B cell (primary cell): ENCODE results near the gene MMP14. TPM values are rescaled to one million over a fixed set of nuclear protein-coding genes. Genes with fewer than 3 reads are reported as not detected.

Experiments
- ATAC-seq: fragments of 200-7000 bp; cut with Tn5 transposase; one replicate; pipeline ENCODE4 v1.10.0; 2021; ENCODE audit warnings: low read depth, mild to moderate bottlenecking, moderate number of reproducible peaks, moderate library complexity
- CTCF ChIA-PET: fragments of 350-600 bp; sonication (Branson Sonifier 250); formaldehyde crosslinking; loops from one replicate; lab custom pipeline; 2021; ENCODE audit warnings: antibody characterized with exemption, inconsistent platforms; lab: Charles Lee
- POLR2A ChIA-PET: fragments of 350-600 bp; sonication (Branson Sonifier 250); formaldehyde crosslinking; loops from one replicate; lab custom pipeline; 2021; ENCODE audit warnings: antibody characterized with exemption; lab: Charles Lee
- DNase-seq: peaks from one replicate; pipeline ENCODE4 v3.0.0; 2013
- H2AFZ ChIP-seq: 2 replicates; pipeline ENCODE4 v1.6.1; 2012; ENCODE audit warnings: mild to moderate bottlenecking, low read depth, low read length; ENCODE audit not compliant: insufficient read depth, poor library complexity, severe bottlenecking
- H3K27ac ChIP-seq, 2 donors: 1 replicate in 1 of 2; 2 replicates in 1 of 2; pipeline ENCODE4 v1.5.1; 2012 to 2013; ENCODE audit warnings: low read length in 2 of 2, mild to moderate bottlenecking in 2 of 2, moderate library complexity in 1 of 2
- H3K27me3 ChIP-seq, 4 experiments: fragments of 200-600 bp in 1 of 4; sonication (generic) in 1 of 4; replicated peaks in 1 of 4; 1 replicate in 2 of 4; 2 replicates in 2 of 4; pipeline versions ENCODE4 v1.6.1 to v1.7.0; 2013 to 2016; ENCODE audit warnings: low read length in 3 of 4, mild to moderate bottlenecking in 2 of 4, mixed read lengths in 1 of 4, moderate library complexity in 1 of 4; ENCODE audit not compliant: insufficient read depth in 4 of 4, control insufficient read depth in 3 of 4; ENCODE audit errors: control extremely low read depth in 1 of 4
- H3K36me3 ChIP-seq, 2 experiments: replicated peaks in 1 of 2; 1 replicate in 1 of 2; 2 replicates in 1 of 2; pipeline versions ENCODE4 v1.6.1 to v1.7.1; 2013; ENCODE audit warnings: low read length in 1 of 2; ENCODE audit not compliant: insufficient read depth in 2 of 2, control insufficient read depth in 1 of 2; ENCODE audit errors: control extremely low read depth in 1 of 2, extremely low read depth in 1 of 2
- H3K4me1 ChIP-seq, 2 donors: fragments of 200-600 bp in 1 of 2; sonication (generic) in 1 of 2; 1 replicate in 1 of 2; 2 replicates in 1 of 2; pipeline versions ENCODE4 v1.5.1 to v1.6.1; 2013 to 2017; ENCODE audit warnings: low read length in 2 of 2; ENCODE audit not compliant: control insufficient read depth in 2 of 2, insufficient read depth in 2 of 2
- H3K4me2 ChIP-seq: replicated peaks from 2 replicates; pipeline ENCODE3; 2012; ENCODE audit warnings: mild to moderate bottlenecking, low read depth, low read length; ENCODE audit not compliant: poor library complexity, severe bottlenecking
- H3K4me3 ChIP-seq, 5 experiments: fragments of 200-600 bp in 1 of 5; sonication (generic) in 1 of 5; 1 replicate in 3 of 5; 2 replicates in 2 of 5; pipeline versions ENCODE4 v1.5.1 to v1.7.0; 2011 to 2016; ENCODE audit warnings: low read length in 4 of 5, mild to moderate bottlenecking in 4 of 5, low read depth in 2 of 5, control low read depth in 1 of 5, moderate library complexity in 1 of 5; ENCODE audit not compliant: insufficient read depth in 1 of 5; ENCODE audit errors: control extremely low read depth in 1 of 5, extremely low read depth in 1 of 5
- H3K79me2 ChIP-seq: fragments of 200-600 bp; sonication (generic); one replicate; pipeline ENCODE4 v1.6.0; 2016; ENCODE audit warnings: low read length; ENCODE audit not compliant: control insufficient read depth, insufficient read depth
- H3K9ac ChIP-seq: fragments of 200-600 bp; sonication (generic); 2 replicates; pipeline ENCODE4 v1.6.1; 2017; ENCODE audit warnings: mild to moderate bottlenecking, low read length, moderate library complexity
- H3K9me3 ChIP-seq, 3 donors: one replicate each; pipeline versions ENCODE4 v1.6.1 to v1.7.1; 2013; ENCODE audit warnings: low read length in 2 of 3; ENCODE audit not compliant: control insufficient read depth in 2 of 3, insufficient read depth in 1 of 3; ENCODE audit errors: control extremely low read depth in 1 of 3
- H4K20me1 ChIP-seq: 2 replicates; pipeline ENCODE4 v1.6.0; 2012; ENCODE audit warnings: mild to moderate bottlenecking, low read length; ENCODE audit not compliant: insufficient read depth, control insufficient read depth, poor library complexity, severe bottlenecking
- H3K27ac Mint-ChIP-seq: one replicate; pipeline ENCODE4 v1.8.0; 2021; ENCODE audit warnings: mixed read lengths
- H3K27me3 Mint-ChIP-seq: one replicate; pipeline ENCODE4 v1.8.0; 2021; ENCODE audit warnings: mixed read lengths
- H3K4me1 Mint-ChIP-seq: one replicate; pipeline ENCODE4 v1.8.0; 2021; ENCODE audit warnings: mixed read lengths
- H3K4me3 Mint-ChIP-seq: one replicate; pipeline ENCODE4 v1.8.0; 2021; ENCODE audit warnings: mixed read lengths
- H3K9me3 Mint-ChIP-seq: one replicate; pipeline ENCODE4 v1.8.0; 2022; ENCODE audit warnings: mixed read lengths; ENCODE audit not compliant: insufficient read depth
- EZH2 ChIP-seq: IDR thresholded peaks from 2 replicates; pipeline ENCODE4 v1.6.1; 2012; ENCODE audit warnings: borderline replicate concordance, low read depth, mild to moderate bottlenecking, moderate library complexity, low read length; ENCODE audit not compliant: insufficient read depth, poor library complexity, severe bottlenecking
- WGBS: methylation state at CpG from one replicate; pipeline ENCODE4 v1.1.5; 2013; ENCODE audit warnings: missing lambda C conversion rate; ENCODE audit not compliant: insufficient coverage; 5-methylcytosine and 5-hydroxymethylcytosine counted together
- intact Hi-C: fragments of 100-400 bp; cut with micrococcal nuclease; formaldehyde crosslinking; loops from one replicate; pipeline ENCODE4 v1.10.0; 2022
- polyA plus RNA-seq: library from polyadenylated mRNA; depleted of rRNA; stranded (reverse); fragments of >200 nt; gene quantifications from 2 replicates; pipeline ENCODE4 v1.2.3, GENCODE V29; 2012
- total RNA-seq, 2 donors: library from RNA; stranded (reverse); fragments of 120-200 nt in 1 of 2; gene quantifications; 1 replicate in 1 of 2; 2 replicates in 1 of 2; pipeline versions ENCODE4 v1.2.3 to v1.2.4, GENCODE V29; 2013 to 2022
- TF ChIP-seq, protein P1 (sequence below): fragments of 200-600 bp; IDR thresholded peaks from one replicate; pipeline ENCODE4 v1.8.0; 2022; ENCODE audit warnings: antibody characterized with exemption, mild to moderate bottlenecking

Gene MMP14
- total and polyA plus RNA-seq, 2 donors (not counting 1 experiment from before 2014, with no cell fraction given): 1.0 to 3.5 TPM

DNA sequence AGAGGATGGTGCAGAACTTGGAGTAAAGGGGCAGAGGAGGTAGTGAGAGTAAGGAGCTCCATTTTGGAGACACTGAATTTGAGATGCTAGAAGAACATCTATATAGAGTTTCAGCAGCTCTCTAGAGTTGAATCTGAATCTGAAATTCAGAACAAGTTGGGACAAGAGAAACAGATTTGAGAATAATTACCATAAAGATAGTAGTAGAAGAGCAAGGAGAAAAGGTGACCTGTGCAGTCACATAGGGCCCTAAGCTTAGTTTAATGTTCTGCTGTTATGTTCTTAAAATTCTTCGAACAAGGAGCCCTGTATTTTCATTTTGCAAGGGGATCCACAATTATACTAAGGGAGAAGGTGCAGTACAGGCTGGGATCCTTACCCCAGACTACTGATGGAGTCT, 54.0 kb downstream of the MMP14 start:
- POLR2A ChIA-PET: no interaction called here

GRCh38 chr14:22892488-22892887, 56.1 kb downstream of the MMP14 start:
- 95% methylated on average over 3 of the region's 7 CpGs for WGBS
- H3K27me3 ChIP-seq: no peaks in the 10 kb centered on the region
- no peak for DNase-seq
- H3K4me1 Mint-ChIP-seq: peaks cover 26% of the 10 kb centered on the region
- ChIA-PET CTCF (interaction anchor here (1.5 to 6.7 kb wide), 3 partner anchors 9 to 40 kb away, joined by 5 to 76 read pairs (median 52); partner anchors contain the start of gene LRP10), POLR2A (interaction anchor here (0.6 kb wide), 1 partner anchor 10 kb away, joined by 9 read pairs; no protein-coding TSS in a partner anchor)
- no peak for ATAC-seq
- H2AFZ ChIP-seq: no peak overlapping the region
- peaks cover 0 to 6% of the 10 kb centered on the region in 2 experiments for H3K36me3 ChIP-seq
- TF ChIP-seq, protein P1, sequence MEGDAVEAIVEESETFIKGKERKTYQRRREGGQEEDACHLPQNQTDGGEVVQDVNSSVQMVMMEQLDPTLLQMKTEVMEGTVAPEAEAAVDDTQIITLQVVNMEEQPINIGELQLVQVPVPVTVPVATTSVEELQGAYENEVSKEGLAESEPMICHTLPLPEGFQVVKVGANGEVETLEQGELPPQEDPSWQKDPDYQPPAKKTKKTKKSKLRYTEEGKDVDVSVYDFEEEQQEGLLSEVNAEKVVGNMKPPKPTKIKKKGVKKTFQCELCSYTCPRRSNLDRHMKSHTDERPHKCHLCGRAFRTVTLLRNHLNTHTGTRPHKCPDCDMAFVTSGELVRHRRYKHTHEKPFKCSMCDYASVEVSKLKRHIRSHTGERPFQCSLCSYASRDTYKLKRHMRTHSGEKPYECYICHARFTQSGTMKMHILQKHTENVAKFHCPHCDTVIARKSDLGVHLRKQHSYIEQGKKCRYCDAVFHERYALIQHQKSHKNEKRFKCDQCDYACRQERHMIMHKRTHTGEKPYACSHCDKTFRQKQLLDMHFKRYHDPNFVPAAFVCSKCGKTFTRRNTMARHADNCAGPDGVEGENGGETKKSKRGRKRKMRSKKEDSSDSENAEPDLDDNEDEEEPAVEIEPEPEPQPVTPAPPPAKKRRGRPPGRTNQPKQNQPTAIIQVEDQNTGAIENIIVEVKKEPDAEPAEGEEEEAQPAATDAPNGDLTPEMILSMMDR: no peak
- TF ChIP-seq EZH2: no peak
- H3K27ac Mint-ChIP-seq: peak overlapping the region; percentile 53
- H3K79me2 ChIP-seq: peaks cover 11% of the 10 kb centered on the region
- no peak overlapping the region for H3K4me2 ChIP-seq
- intact Hi-C loops: no loop called here
- H3K4me3 Mint-ChIP-seq: no peak overlapping the region
- no peak overlapping the region for H3K9ac ChIP-seq
- H3K9me3 ChIP-seq: no peaks in the 10 kb centered on the region
- no peak overlapping the region for H3K4me3 ChIP-seq
- no peaks in the 10 kb centered on the region for H4K20me1 ChIP-seq
- no peaks in the 10 kb centered on the region for H3K9me3 Mint-ChIP-seq
- no peak overlapping the region for H3K27ac ChIP-seq
- peaks cover 28% of the 10 kb centered on the region in 2 donors for H3K4me1 ChIP-seq
- no peaks in the 10 kb centered on the region for H3K27me3 Mint-ChIP-seq

More for the DNA sequence above, 54.0 kb downstream of the MMP14 start:
- no peak for ATAC-seq
- no peaks in the 10 kb centered on the region for H3K9me3 Mint-ChIP-seq
- Histone ChIP-seq H3K36me3 (peaks cover 0 to 6% of the 10 kb centered on the region in 2 experiments), H3K4me1 (peaks cover 39 to 47% of the 10 kb centered on the region in 2 donors), H3K79me2 (peaks cover 11% of the 10 kb centered on the region), H3K4me2 (no peak overlapping the region), H3K4me3 (no peak overlapping the region), H3K9me3 (no peaks in the 10 kb centered on the region), H3K27ac (no peak overlapping the region), H3K27me3 (no peaks in the 10 kb centered on the region), H4K20me1 (no peaks in the 10 kb centered on the region), H3K9ac (no peak overlapping the region), H2AFZ (no peak overlapping the region)
- intact Hi-C loops: no loop called here
- H3K4me3 Mint-ChIP-seq: no peak overlapping the region
- H3K4me1 Mint-ChIP-seq: peaks cover 40% of the 10 kb centered on the region
- no peaks in the 10 kb centered on the region for H3K27me3 Mint-ChIP-seq
- CTCF ChIA-PET: interaction anchor here (3.6 to 6.7 kb wide), 3 partner anchors 11 to 320 kb away, joined by 24 to 76 read pairs (median 52); partner anchors contain the start of gene LRP10
- H3K27ac Mint-ChIP-seq: peak overlapping the region; percentile 75
- WGBS: no CpG with 5 or more reads among the region's 1 CpG
- TF ChIP-seq, protein P1: no peak
- TF ChIP-seq EZH2: no peak
- no peak for DNase-seq
